ENCODE results near the gene NCK2.

The NCK2 gene

DNA sequence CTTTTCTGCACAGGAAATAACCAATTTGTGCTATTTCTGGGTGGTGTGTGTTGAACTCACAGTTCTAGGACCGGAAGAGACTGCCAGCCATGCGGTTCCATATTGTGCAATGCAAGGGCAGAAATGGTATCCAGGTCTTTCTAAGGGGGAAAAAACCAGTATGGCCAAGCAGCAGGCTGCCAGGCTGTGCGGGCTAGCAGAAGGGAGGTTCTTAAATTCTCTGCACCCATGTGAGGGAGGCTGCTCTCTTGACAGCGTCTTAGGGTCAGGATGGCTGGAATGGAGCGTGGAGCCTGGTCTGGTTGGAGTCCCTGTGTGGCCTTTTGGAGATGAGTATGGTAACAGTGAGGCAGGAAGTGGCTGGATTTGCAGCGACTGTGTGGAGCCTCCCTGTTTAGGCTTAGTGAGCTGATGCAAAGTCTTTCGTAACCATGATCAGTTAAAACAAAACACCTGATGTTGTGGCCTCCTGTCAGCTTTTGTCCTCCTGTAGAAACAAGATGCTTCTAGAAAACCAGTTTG, 52.6 kb downstream of the NCK2 start:
- Histone ChIP-seq H3K9me3 (ENCODE audit: control insufficient read depth, low read length) (no peaks in the 10 kb centered on the region), H3K9ac (ENCODE audit: low read length) (no peak overlapping the region), H3K4me1 (ENCODE audit: control insufficient read depth, insufficient read depth, low read length) (peaks cover 45% of the 10 kb centered on the region), H3K4me3 (ENCODE audit: low read length) (peak overlapping the region; percentile 14), H3K27me3 (replicated peaks; ENCODE audit: control insufficient read depth, insufficient read depth, low read length) (no peaks in the 10 kb centered on the region), H3K36me3 (ENCODE audit: control insufficient read depth, insufficient read depth, low read length, severe bottlenecking) (no peaks in the 10 kb centered on the region)
- peak; percentile 28 for DNase-seq (ENCODE audit: low read depth)

DNA sequence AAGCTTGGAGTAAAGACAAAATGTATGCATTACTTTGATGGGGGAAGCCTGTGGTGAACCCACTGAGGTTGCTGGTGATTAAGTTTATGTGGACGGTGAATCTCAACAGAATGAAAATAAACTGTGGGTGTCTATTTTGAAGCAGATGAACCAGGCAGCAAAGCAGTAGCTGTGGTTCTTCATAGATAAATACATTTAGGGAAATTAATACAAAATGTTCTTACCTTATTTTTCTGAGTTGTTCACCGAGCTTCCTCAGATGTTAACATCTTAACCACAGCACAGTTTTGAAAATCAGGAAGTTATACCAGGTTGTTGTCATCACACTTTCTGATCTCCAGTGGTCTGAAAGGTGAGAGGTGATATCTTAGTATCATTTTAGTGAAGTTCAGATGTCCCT, 53.9 kb downstream of the NCK2 start:
- H3K36me3 ChIP-seq (ENCODE audit: control insufficient read depth, insufficient read depth, low read length, severe bottlenecking): no peaks in the 10 kb centered on the region
- H3K27me3 ChIP-seq (replicated peaks; ENCODE audit: control insufficient read depth, insufficient read depth, low read length): no peaks in the 10 kb centered on the region
- no peak overlapping the region for H3K9ac ChIP-seq (ENCODE audit: low read length)
- no peak for DNase-seq (ENCODE audit: low read depth)
- peaks cover 51% of the 10 kb centered on the region for H3K4me1 ChIP-seq (ENCODE audit: control insufficient read depth, insufficient read depth, low read length)
- no peaks in the 10 kb centered on the region for H3K9me3 ChIP-seq (ENCODE audit: control insufficient read depth, low read length)
- H3K4me3 ChIP-seq (ENCODE audit: low read length): no peak overlapping the region

DNA sequence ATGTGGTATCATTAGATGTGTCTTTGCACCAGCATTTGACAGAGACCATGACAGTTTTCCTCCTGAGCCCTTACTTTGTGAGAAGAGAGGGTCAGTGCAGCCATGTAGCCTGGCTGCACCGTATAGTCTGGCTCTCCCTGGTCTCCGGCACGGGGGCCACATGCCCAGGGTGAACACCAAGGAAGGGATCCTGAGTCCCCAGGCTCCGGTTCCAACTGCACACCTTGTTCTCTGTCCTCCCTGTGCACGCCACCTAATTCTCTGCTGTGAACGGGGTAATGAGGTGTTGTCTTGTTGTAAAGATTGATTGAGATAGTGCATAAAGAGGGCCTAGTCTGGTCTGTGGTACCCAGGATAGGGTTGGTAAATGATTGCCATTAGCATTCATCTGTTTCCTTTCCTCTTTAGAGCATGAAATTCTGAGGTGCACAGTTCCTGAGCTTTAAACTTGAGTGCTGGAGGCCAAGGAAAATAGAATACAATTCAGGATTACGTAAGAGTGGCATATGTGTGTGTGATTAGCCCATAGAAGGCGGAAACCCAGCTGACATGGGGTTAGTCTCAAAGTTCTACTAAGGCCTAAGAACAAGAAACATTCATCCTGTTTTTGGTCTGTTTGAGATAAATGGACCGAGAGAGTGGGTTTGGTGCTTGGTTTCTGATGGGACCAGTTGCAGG, 55.5 kb downstream of the NCK2 start:
- H3K4me1 ChIP-seq (ENCODE audit: control insufficient read depth, insufficient read depth, low read length): peaks cover 62% of the 10 kb centered on the region
- peak; percentile 65 for DNase-seq (ENCODE audit: low read depth)
- H3K4me3 ChIP-seq (ENCODE audit: low read length): no peak overlapping the region
- no peaks in the 10 kb centered on the region for H3K36me3 ChIP-seq (ENCODE audit: control insufficient read depth, insufficient read depth, low read length, severe bottlenecking)
- no peaks in the 10 kb centered on the region for H3K27me3 ChIP-seq (replicated peaks; ENCODE audit: control insufficient read depth, insufficient read depth, low read length)
- H3K9me3 ChIP-seq (ENCODE audit: control insufficient read depth, low read length): no peaks in the 10 kb centered on the region
- no peak overlapping the region for H3K9ac ChIP-seq (ENCODE audit: low read length)

DNA sequence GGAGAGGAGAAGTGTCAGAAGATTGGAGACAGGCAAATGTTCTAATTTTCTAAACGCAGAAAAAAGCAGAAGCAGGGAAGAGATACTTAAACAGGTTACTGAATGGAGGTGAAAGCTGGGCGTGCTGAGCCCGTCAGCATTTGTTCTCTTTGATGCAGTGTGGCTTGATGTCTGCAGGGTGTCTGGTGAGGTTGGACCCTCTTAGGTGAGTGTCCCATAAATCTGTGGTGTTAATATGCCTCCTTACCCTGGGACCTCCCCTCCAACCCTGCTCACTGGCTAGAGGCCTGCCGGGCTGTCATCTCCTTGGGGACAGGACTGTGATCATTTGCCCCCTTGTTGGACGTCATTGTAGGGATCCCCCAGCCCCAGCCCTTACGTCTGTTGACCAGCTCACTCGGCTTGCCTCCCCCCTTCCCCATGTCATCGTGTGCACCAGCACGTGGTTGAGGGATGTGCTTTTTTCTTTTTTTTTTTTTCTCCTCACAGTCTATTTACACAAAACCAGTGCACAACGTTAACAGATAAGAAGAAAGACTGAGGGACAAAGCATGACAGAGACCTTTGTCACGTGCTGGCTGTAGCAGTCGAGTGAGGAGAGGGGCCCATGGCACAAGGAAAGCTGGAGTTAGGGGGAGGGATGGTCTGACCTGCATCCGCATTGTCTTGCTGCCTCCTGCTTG, 56.4 kb downstream of the NCK2 start:
- Histone ChIP-seq H3K36me3 (ENCODE audit: control insufficient read depth, insufficient read depth, low read length, severe bottlenecking) (no peaks in the 10 kb centered on the region), H3K4me3 (ENCODE audit: low read length) (no peak overlapping the region), H3K9me3 (ENCODE audit: control insufficient read depth, low read length) (no peaks in the 10 kb centered on the region), H3K9ac (ENCODE audit: low read length) (no peak overlapping the region), H3K4me1 (ENCODE audit: control insufficient read depth, insufficient read depth, low read length) (peaks cover 53% of the 10 kb centered on the region), H3K27me3 (replicated peaks; ENCODE audit: control insufficient read depth, insufficient read depth, low read length) (no peaks in the 10 kb centered on the region)
- DNase-seq (ENCODE audit: low read depth): no peak

DNA sequence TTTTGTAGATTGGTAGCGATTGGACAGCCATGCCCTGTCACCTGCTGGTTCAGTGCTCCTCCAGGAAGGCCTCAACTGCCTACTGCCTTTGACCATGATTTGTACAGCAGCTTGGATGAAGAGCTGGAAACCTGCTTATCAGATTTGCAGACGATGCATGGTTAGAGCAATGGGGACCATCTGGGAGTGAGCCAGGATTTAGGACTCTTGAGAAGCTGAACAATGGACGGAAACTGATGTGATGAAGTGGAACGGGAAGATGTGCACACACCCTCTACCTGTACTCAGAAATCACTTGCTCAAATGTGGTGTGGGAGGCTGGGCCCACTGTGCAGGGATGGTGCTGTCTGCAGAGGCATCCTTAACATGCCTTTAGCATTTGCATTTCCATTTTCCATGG, 57.2 kb downstream of the NCK2 start:
- Histone ChIP-seq H3K4me3 (ENCODE audit: low read length) (no peak overlapping the region), H3K4me1 (ENCODE audit: control insufficient read depth, insufficient read depth, low read length) (peaks cover 44% of the 10 kb centered on the region), H3K36me3 (ENCODE audit: control insufficient read depth, insufficient read depth, low read length, severe bottlenecking) (no peaks in the 10 kb centered on the region), H3K9me3 (ENCODE audit: control insufficient read depth, low read length) (no peaks in the 10 kb centered on the region), H3K9ac (ENCODE audit: low read length) (no peak overlapping the region), H3K27me3 (replicated peaks; ENCODE audit: control insufficient read depth, insufficient read depth, low read length) (no peaks in the 10 kb centered on the region)
- DNase-seq (ENCODE audit: low read depth): no peak

DNA sequence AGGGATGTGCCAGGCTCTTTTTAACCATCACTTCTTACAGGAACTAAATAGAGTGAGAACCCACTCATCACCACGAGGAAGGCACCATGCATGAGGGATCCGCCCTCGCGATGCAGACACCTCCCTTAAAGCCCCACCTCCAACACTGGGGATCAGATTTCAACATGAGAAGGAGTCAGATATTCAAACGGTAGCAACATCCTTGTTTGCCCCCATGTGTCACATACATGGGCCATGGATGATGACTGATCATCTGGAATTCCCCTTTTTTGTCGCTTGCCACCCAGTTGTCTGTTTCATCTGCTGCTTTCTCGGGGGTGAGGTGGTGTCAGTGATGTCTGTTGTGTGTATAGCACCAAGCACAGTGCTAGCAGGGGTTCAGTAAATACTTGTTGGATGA, 57.9 kb downstream of the NCK2 start:
- Histone ChIP-seq H3K27me3 (replicated peaks; ENCODE audit: control insufficient read depth, insufficient read depth, low read length) (no peaks in the 10 kb centered on the region), H3K9me3 (ENCODE audit: control insufficient read depth, low read length) (no peaks in the 10 kb centered on the region), H3K9ac (ENCODE audit: low read length) (no peak overlapping the region), H3K36me3 (ENCODE audit: control insufficient read depth, insufficient read depth, low read length, severe bottlenecking) (no peaks in the 10 kb centered on the region), H3K4me3 (ENCODE audit: low read length) (no peak overlapping the region), H3K4me1 (ENCODE audit: control insufficient read depth, insufficient read depth, low read length) (peaks cover 38% of the 10 kb centered on the region)
- no peak for DNase-seq (ENCODE audit: low read depth)

DNA sequence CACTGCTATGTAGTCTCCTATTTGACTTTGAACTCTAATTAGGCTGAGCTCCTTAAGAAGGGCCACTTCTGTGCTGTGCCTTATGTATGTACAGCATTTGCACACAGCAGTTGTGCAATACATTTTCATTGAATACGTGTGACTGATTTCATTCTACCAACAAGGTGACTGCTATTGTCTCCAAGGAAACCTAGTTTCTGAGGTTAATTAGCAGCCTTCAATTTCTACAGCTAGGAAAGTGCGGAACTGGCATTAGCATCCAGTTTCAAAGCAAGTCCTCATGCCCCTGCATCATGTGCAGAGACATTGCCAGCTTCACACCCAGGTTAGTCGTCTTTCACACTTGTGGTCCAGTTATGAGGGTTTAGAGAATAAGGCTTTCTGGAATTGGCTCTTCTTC, 58.6 kb downstream of the NCK2 start:
- Histone ChIP-seq H3K4me1 (ENCODE audit: control insufficient read depth, insufficient read depth, low read length) (peaks cover 30% of the 10 kb centered on the region), H3K9me3 (ENCODE audit: control insufficient read depth, low read length) (no peaks in the 10 kb centered on the region), H3K36me3 (ENCODE audit: control insufficient read depth, insufficient read depth, low read length, severe bottlenecking) (no peaks in the 10 kb centered on the region), H3K27me3 (replicated peaks; ENCODE audit: control insufficient read depth, insufficient read depth, low read length) (no peaks in the 10 kb centered on the region), H3K4me3 (ENCODE audit: low read length) (no peak overlapping the region), H3K9ac (ENCODE audit: low read length) (no peak overlapping the region)
- DNase-seq (ENCODE audit: low read depth): no peak

DNA sequence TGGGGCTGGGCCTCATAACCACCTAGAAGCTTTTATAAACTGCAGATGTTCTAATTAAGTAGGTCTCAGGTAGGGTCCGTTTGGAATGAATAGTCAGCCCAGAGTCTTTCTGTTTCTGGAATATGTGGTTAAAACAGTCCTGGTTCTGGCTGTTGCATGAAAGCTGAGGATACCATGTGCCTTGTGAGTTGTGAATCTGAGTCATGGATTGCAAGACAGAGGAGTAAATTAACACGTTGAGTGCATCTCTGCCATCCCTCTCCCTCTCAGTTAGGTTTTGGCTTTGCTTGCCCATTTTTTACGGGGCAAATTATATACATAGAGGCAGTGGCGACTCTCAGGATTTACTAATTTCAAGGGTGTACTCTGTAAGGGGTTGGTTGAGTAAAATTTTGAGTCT, 59.1 kb downstream of the NCK2 start:
- Histone ChIP-seq H3K4me3 (ENCODE audit: low read length) (no peak overlapping the region), H3K27me3 (replicated peaks; ENCODE audit: control insufficient read depth, insufficient read depth, low read length) (no peaks in the 10 kb centered on the region), H3K9me3 (ENCODE audit: control insufficient read depth, low read length) (no peaks in the 10 kb centered on the region), H3K36me3 (ENCODE audit: control insufficient read depth, insufficient read depth, low read length, severe bottlenecking) (no peaks in the 10 kb centered on the region), H3K9ac (ENCODE audit: low read length) (no peak overlapping the region), H3K4me1 (ENCODE audit: control insufficient read depth, insufficient read depth, low read length) (peaks cover 29% of the 10 kb centered on the region)
- no peak for DNase-seq (ENCODE audit: low read depth)

DNA sequence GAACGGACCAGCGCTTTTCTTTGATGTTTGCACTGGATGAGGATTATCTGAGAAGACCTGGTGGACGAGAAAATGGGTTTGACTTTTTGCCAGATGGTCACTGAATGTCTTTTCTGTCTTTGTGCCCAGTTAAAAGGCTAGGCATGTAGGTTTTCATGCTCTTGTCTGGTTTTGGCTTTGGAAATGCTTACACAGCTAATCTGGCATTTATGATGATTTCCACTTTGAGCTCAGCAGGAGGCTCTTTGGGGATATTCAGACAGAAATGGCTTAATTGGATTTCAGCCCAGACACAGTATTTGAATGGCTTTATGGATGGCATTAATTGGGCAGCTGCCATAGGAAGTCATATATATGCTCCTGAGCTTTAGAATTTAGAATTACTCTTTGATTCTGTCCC, 59.6 kb downstream of the NCK2 start:
- Histone ChIP-seq H3K9me3 (ENCODE audit: control insufficient read depth, low read length) (no peaks in the 10 kb centered on the region), H3K27me3 (replicated peaks; ENCODE audit: control insufficient read depth, insufficient read depth, low read length) (no peaks in the 10 kb centered on the region), H3K36me3 (ENCODE audit: control insufficient read depth, insufficient read depth, low read length, severe bottlenecking) (no peaks in the 10 kb centered on the region), H3K9ac (ENCODE audit: low read length) (no peak overlapping the region), H3K4me1 (ENCODE audit: control insufficient read depth, insufficient read depth, low read length) (peaks cover 29% of the 10 kb centered on the region), H3K4me3 (ENCODE audit: low read length) (no peak overlapping the region)
- peak; percentile 32 for DNase-seq (ENCODE audit: low read depth)

DNA sequence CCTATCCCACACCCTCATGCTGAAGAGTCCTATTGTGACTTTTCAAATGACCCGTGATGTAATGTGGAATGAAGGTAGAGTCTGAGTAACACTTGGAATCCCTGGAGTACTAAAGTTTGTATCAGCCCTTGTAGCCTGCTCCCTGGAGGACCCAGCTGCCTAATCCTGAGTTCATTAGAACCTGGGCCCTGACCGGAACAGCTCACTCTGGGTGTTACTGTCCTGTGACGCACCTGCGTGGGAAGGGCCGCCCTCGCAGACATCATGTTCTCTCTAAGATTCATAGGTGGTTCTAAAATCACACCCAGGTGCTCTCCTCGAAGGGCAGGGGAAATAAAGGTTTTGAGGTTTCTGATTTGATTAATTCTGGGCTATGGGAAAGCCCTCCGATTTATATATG, 62.3 kb downstream of the NCK2 start:
- Histone ChIP-seq H3K4me1 (ENCODE audit: control insufficient read depth, insufficient read depth, low read length) (peaks cover 24% of the 10 kb centered on the region), H3K9me3 (ENCODE audit: control insufficient read depth, low read length) (no peaks in the 10 kb centered on the region), H3K9ac (ENCODE audit: low read length) (no peak overlapping the region), H3K4me3 (ENCODE audit: low read length) (no peak overlapping the region), H3K27me3 (replicated peaks; ENCODE audit: control insufficient read depth, insufficient read depth, low read length) (no peaks in the 10 kb centered on the region), H3K36me3 (ENCODE audit: control insufficient read depth, insufficient read depth, low read length, severe bottlenecking) (no peaks in the 10 kb centered on the region)
- no peak for DNase-seq (ENCODE audit: low read depth)

DNA sequence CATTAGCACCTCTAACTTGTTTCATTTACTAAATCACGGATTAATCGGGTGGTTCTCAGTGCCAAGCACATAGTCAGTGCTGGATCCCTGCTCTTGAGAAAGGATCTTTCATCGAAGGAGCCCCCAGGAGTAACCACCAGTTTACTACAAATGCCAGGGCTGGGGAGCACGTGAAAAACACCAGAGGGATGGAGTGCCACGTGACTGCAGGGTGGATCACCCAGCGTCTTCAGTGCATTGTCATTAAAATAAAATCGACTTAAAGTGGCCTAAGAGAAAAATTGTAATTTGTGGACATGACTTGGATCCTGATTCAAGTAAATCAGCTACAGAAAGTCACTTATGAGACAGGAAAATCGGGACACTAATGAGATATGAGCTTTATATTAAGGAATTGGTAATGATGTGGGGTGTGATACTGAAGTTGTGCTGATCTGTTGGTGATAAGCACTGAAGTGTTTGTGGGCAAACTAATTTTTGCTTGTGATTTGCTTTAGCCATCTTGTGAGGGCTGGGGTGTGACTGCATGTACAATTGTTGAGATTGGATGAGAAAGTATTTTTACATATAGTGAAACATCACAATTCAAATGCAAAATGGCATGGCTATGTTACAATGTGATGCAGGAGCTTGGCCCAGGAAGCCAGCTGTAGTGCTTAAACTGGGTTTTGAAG, 63.8 kb downstream of the NCK2 start:
- Histone ChIP-seq H3K9ac (ENCODE audit: low read length) (no peak overlapping the region), H3K27me3 (replicated peaks; ENCODE audit: control insufficient read depth, insufficient read depth, low read length) (no peaks in the 10 kb centered on the region), H3K36me3 (ENCODE audit: control insufficient read depth, insufficient read depth, low read length, severe bottlenecking) (no peaks in the 10 kb centered on the region), H3K4me1 (ENCODE audit: control insufficient read depth, insufficient read depth, low read length) (peaks cover 28% of the 10 kb centered on the region), H3K4me3 (ENCODE audit: low read length) (no peak overlapping the region), H3K9me3 (ENCODE audit: control insufficient read depth, low read length) (no peaks in the 10 kb centered on the region)
- DNase-seq (ENCODE audit: low read depth): no peak
